NCI-H1694 (cell line): ENCODE data around the gene LAIR1.

ENCODE experiments used
- DNase-seq: peaks from one replicate; lab custom pipeline; 2025; lab: John Stamatoyannopoulos, UW

The LAIR1 gene

GRCh38 chr19:54317108-54317964, 47.4 kb downstream of the LAIR1 start:
- no peak for DNase-seq

GRCh38 chr19:54316746-54317107, 48.0 kb downstream of the LAIR1 start:
- DNase-seq, result no peak

- DNase-seq, result no peak
Measured at GRCh38 chr19:54315956-54316355, 48.8 kb downstream of the LAIR1 start.

- no peak for DNase-seq
Measured at GRCh38 chr19:54312436-54313377, 52.0 kb downstream of the LAIR1 start, which contains the start of gene LILRA5. TSS of gene LILRA5 (minus strand) at chr19:54313166. CDS start at chr19:54313019, 147 bp downstream.

- no peak for DNase-seq
Measured at GRCh38 chr19:54312011-54312410, 52.7 kb downstream of the LAIR1 start.

- no peak for DNase-seq
Measured at GRCh38 chr19:54311486-54311885, 53.2 kb downstream of the LAIR1 start.

GRCh38 chr19:54310543-54310942, 54.2 kb downstream of the LAIR1 start:
- no peak for DNase-seq

- no peak for DNase-seq
Measured at GRCh38 chr19:54309811-54310210, 54.9 kb downstream of the LAIR1 start.

- DNase-seq, result no peak
Measured at GRCh38 chr19:54307389-54308020, 57.2 kb downstream of the LAIR1 start.

GRCh38 chr19:54305141-54305540, 59.6 kb downstream of the LAIR1 start:
- DNase-seq, result no peak

GRCh38 chr19:54302257-54302656, 62.5 kb downstream of the LAIR1 start:
- no peak for DNase-seq
